ENCODE measurements around the gene ZNF740. TPM values are rescaled to one million over a fixed set of nuclear protein-coding genes. Genes with fewer than 3 reads are reported as not detected.
A peak's percentile ranks its signal among the peaks of the same experiment; 100 is the strongest.
"Not testable (repeated sequence)": the region's sequence is repeated elsewhere in the genome, so short reads cannot be mapped to it uniquely, and the experiment has no call there.

The ZNF740 gene
- total RNA-seq, 1 donor from 2014 or later, result 72.2 TPM

GRCh38 chr12:53174881-53175491 lies 5.5 kb upstream of the ZNF740 start:
- H3K9me3 Mint-ChIP-seq, result no peaks in the 10 kb centered on the region
- peak; percentile 48 for TF ChIP-seq CTCF (conservative IDR thresholded peaks at IDR 0.05)
- peaks cover 11% of the 10 kb centered on the region for H3K36me3 Mint-ChIP-seq
- H3K4me3 Mint-ChIP-seq, result no peak overlapping the region
- H3K4me1 Mint-ChIP-seq (ENCODE audit: unreplicated experiment), result peaks cover 28% of the 10 kb centered on the region
- no peak for DNase-seq (ENCODE audit: extremely low spot score, unreplicated experiment)
- H3K27me3 Mint-ChIP-seq, result no peaks in the 10 kb centered on the region
- no peak overlapping the region for H3K27ac Mint-ChIP-seq

GRCh38 chr12:53176750-53177149 lies 3.8 kb upstream of the ZNF740 start:
- H3K9me3 Mint-ChIP-seq, result no peaks in the 10 kb centered on the region
- peaks cover 9% of the 10 kb centered on the region for H3K36me3 Mint-ChIP-seq
- TF ChIP-seq CTCF (conservative IDR thresholded peaks at IDR 0.05), result no peak
- no peak for DNase-seq (ENCODE audit: extremely low spot score, unreplicated experiment)
- H3K27me3 Mint-ChIP-seq, result no peaks in the 10 kb centered on the region
- no peak overlapping the region for H3K4me3 Mint-ChIP-seq
- peaks cover 33% of the 10 kb centered on the region for H3K4me1 Mint-ChIP-seq (ENCODE audit: unreplicated experiment)
- H3K27ac Mint-ChIP-seq, result no peak overlapping the region

- Mint-ChIP-seq H3K4me1 (ENCODE audit: unreplicated experiment) (peaks cover 38% of the 10 kb centered on the region), H3K36me3 (peaks cover 13% of the 10 kb centered on the region)
- H3K27ac Mint-ChIP-seq; H3K4me3 Mint-ChIP-seq; DNase-seq (ENCODE audit: extremely low spot score, unreplicated experiment); H3K27me3 Mint-ChIP-seq; H3K9me3 Mint-ChIP-seq: not testable (repeated sequence)
Observed at GRCh38 chr12:53177447-53177846, 3.1 kb upstream of the ZNF740 start.

GRCh38 chr12:53178803-53179202 lies 1.7 kb upstream of the ZNF740 start:
- not testable (repeated sequence) for H3K9me3 Mint-ChIP-seq; DNase-seq (ENCODE audit: extremely low spot score, unreplicated experiment); H3K27me3 Mint-ChIP-seq
- peak overlapping the region; percentile 98 for H3K27ac Mint-ChIP-seq
- H3K4me3 Mint-ChIP-seq, result peak overlapping the region; percentile 94
- H3K4me1 Mint-ChIP-seq (ENCODE audit: unreplicated experiment), result peaks cover 50% of the 10 kb centered on the region
- H3K36me3 Mint-ChIP-seq, result peaks cover 24% of the 10 kb centered on the region

- no peak for TF ChIP-seq CTCF (conservative IDR thresholded peaks at IDR 0.05)
- DNase-seq (ENCODE audit: extremely low spot score, unreplicated experiment), result no peak
- Mint-ChIP-seq H3K9me3 (no peaks in the 10 kb centered on the region), H3K4me1 (ENCODE audit: unreplicated experiment) (peaks cover 51% of the 10 kb centered on the region), H3K27ac (peak overlapping the region; percentile 98), H3K4me3 (peak overlapping the region; percentile 94), H3K27me3 (no peaks in the 10 kb centered on the region), H3K36me3 (peaks cover 29% of the 10 kb centered on the region)
Observed at GRCh38 chr12:53179687-53180219, 769 bp upstream of the ZNF740 start.

GRCh38 chr12:53180931-53181645 lies 566 bp downstream of the ZNF740 start:
- Mint-ChIP-seq H3K9me3 (no peaks in the 10 kb centered on the region), H3K4me3 (peak overlapping the region; percentile 94), H3K27me3 (no peaks in the 10 kb centered on the region), H3K36me3 (peaks cover 36% of the 10 kb centered on the region), H3K27ac (peak overlapping the region; percentile 84), H3K4me1 (ENCODE audit: unreplicated experiment) (peaks cover 43% of the 10 kb centered on the region)
- peak; percentile 89 for DNase-seq (ENCODE audit: extremely low spot score, unreplicated experiment)
- TF ChIP-seq CTCF (conservative IDR thresholded peaks at IDR 0.05), result no peak
